Measurements from ENCODE around the gene CDC25C.

The CDC25C gene

GRCh38 chr5:138339464-138339863 lies 7.9 kb upstream of the CDC25C start:
- TF ChIP-seq CTCF (IDR thresholded peaks at IDR 0.05; ENCODE audit: low read depth, low read length) = no peak
- Histone ChIP-seq H3K36me3 (peaks cover 10% of the 10 kb centered on the region), H3K27me3 (no peaks in the 10 kb centered on the region), H3K4me3 (ENCODE audit: low read depth, low read length) (peak overlapping the region; percentile 88), H3K9me3 (no peaks in the 10 kb centered on the region), H3K4me1 (no peaks in the 10 kb centered on the region; the same call in 1 of the 2 replicates)
- DNase-seq = no peak

GRCh38 chr5:138339091-138339456 lies 7.5 kb upstream of the CDC25C start:
- no peak for TF ChIP-seq CTCF (IDR thresholded peaks at IDR 0.05; ENCODE audit: low read depth, low read length)
- H3K4me1 ChIP-seq = no peaks in the 10 kb centered on the region; the same call in 1 of the 2 replicates
- no peaks in the 10 kb centered on the region for H3K9me3 ChIP-seq
- no peak for DNase-seq
- no peaks in the 10 kb centered on the region for H3K27me3 ChIP-seq
- peak overlapping the region; percentile 88 for H3K4me3 ChIP-seq (ENCODE audit: low read depth, low read length)
- peaks cover 8% of the 10 kb centered on the region for H3K36me3 ChIP-seq

- Histone ChIP-seq H3K4me3 (ENCODE audit: low read depth, low read length) (peak overlapping the region; percentile 88), H3K9me3 (no peaks in the 10 kb centered on the region), H3K4me1 (no peaks in the 10 kb centered on the region; the same call in 1 of the 2 replicates), H3K27me3 (no peaks in the 10 kb centered on the region), H3K36me3 (peaks cover 6% of the 10 kb centered on the region)
- DNase-seq = no peak
- TF ChIP-seq CTCF (IDR thresholded peaks at IDR 0.05; ENCODE audit: low read depth, low read length) = no peak
Observed at GRCh38 chr5:138338411-138339090, 6.9 kb upstream of the CDC25C start.

- Histone ChIP-seq H3K36me3 (peaks cover 6% of the 10 kb centered on the region), H3K4me1 (no peaks in the 10 kb centered on the region; the same call in 1 of the 2 replicates), H3K27me3 (no peaks in the 10 kb centered on the region), H3K9me3 (no peaks in the 10 kb centered on the region), H3K4me3 (ENCODE audit: low read depth, low read length) (peak within 1 kb of the TSS; percentile 88)
- peak; percentile 96 for DNase-seq
- no peak for TF ChIP-seq CTCF (IDR thresholded peaks at IDR 0.05; ENCODE audit: low read depth, low read length)
Observed at GRCh38 chr5:138337685-138338410, 6.2 kb upstream of the CDC25C start, which contains the start of gene FAM53C. FAM53C (plus strand) TSS chr5:138338266; CDS start chr5:138341336, 3,070 bp downstream.

- no peak for TF ChIP-seq CTCF (IDR thresholded peaks at IDR 0.05; ENCODE audit: low read depth, low read length)
- H3K27me3 ChIP-seq = no peaks in the 10 kb centered on the region
- no peak for DNase-seq
- peak overlapping the region; percentile 88 for H3K4me3 ChIP-seq (ENCODE audit: low read depth, low read length)
- peaks cover 6% of the 10 kb centered on the region for H3K36me3 ChIP-seq
- H3K9me3 ChIP-seq = no peaks in the 10 kb centered on the region
- H3K4me1 ChIP-seq = no peaks in the 10 kb centered on the region; the same call in 1 of the 2 replicates
Observed at GRCh38 chr5:138336952-138337684, 5.5 kb upstream of the CDC25C start.

Measured in BE2C (cell line).